SK-N-SH (cell line): ENCODE results near the gene ANXA9. TPM values are rescaled to one million over a fixed set of nuclear protein-coding genes. Genes with fewer than 3 reads are reported as not detected.

ENCODE experiments used
- CTCF ChIA-PET: fragments of 300-600, 350-600 bp; formaldehyde crosslinking; extraction: SDS; loops from one replicate; lab custom pipeline; 2021; lab: Yijun Ruan, JAX
- POLR2A ChIA-PET: fragments of 350-600 bp; sonication (Branson Sonifier 250); formaldehyde crosslinking; extraction: SDS; loops from one replicate; lab custom pipeline; 2020; ENCODE audit warnings: antibody characterized with exemption, inconsistent platforms; lab: Yijun Ruan, JAX
- DNase-seq: peaks from one replicate; pipeline ENCODE4 v3.0.0; 2012
- H2AFZ ChIP-seq: fragments of 200-600 bp; sonication (generic); 2 replicates; pipeline ENCODE4 v1.8.1; 2016; ENCODE audit warnings: antibody characterized with exemption, mild to moderate bottlenecking, low read depth
- H3F3A ChIP-seq: fragments of 200-600 bp; sonication (generic); replicated peaks from 2 replicates; pipeline ENCODE3; 2016; ENCODE audit warnings: antibody characterized with exemption, mild to moderate bottlenecking; ENCODE audit not compliant: insufficient read depth
- H3K27ac ChIP-seq, 2 experiments: fragments of 200-500 bp in 1 of 2; fragments of 200-600 bp in 1 of 2; sonication (Bioruptor generic) in 1 of 2; sonication (generic), shearing (Covaris generic) in 1 of 2; 2 replicates each; pipeline versions ENCODE4 v1.5.1 to v1.6.1; 2014 to 2016; ENCODE audit warnings: low read depth in 2 of 2, inconsistent platforms in 1 of 2, low read length in 1 of 2, mild to moderate bottlenecking in 1 of 2, mixed read lengths in 1 of 2
- H3K27me3 ChIP-seq: fragments of 200-600 bp; sonication (generic), shearing (Covaris generic); 2 replicates; pipeline ENCODE4 v1.6.1; 2016; ENCODE audit warnings: mixed run types; ENCODE audit not compliant: insufficient read depth
- H3K36me3 ChIP-seq, 2 experiments: fragments of 200-500 bp in 1 of 2; fragments of 200-600 bp in 1 of 2; sonication (Bioruptor generic) in 1 of 2; sonication (generic) in 1 of 2; replicated peaks in 1 of 2; 2 replicates each; pipeline versions ENCODE3 to v1.5.1; 2014 to 2016; ENCODE audit warnings: low read length in 1 of 2, mild to moderate bottlenecking in 1 of 2; ENCODE audit not compliant: insufficient read depth in 2 of 2, control insufficient read depth in 1 of 2
- H3K4me1 ChIP-seq, 2 experiments: fragments of 200-500 bp in 1 of 2; fragments of 200-600 bp in 1 of 2; sonication (Bioruptor generic) in 1 of 2; sonication (generic), shearing (Covaris generic) in 1 of 2; 2 replicates each; pipeline versions ENCODE4 v1.5.1 to v1.6.1; 2014 to 2016; ENCODE audit warnings: low read depth in 1 of 2, low read length in 1 of 2, mixed run types in 1 of 2; ENCODE audit not compliant: insufficient read depth in 2 of 2, control insufficient read depth in 1 of 2
- H3K4me2 ChIP-seq: fragments of 200-600 bp; sonication (generic), shearing (Covaris generic); 2 replicates; pipeline ENCODE4 v1.6.1; 2017; ENCODE audit warnings: mixed run types
- H3K4me3 ChIP-seq, 2 experiments: fragments of 200-500 bp in 1 of 2; fragments of 200-600 bp in 1 of 2; sonication (Bioruptor generic) in 1 of 2; sonication (generic), shearing (Covaris generic) in 1 of 2; 2 replicates each; pipeline versions ENCODE4 v1.5.1 to v1.8.1; 2014 to 2016; ENCODE audit warnings: low read depth in 2 of 2, inconsistent platforms in 1 of 2, low read length in 1 of 2, mild to moderate bottlenecking in 1 of 2, mixed read lengths in 1 of 2, moderate library complexity in 1 of 2
- H3K79me2 ChIP-seq: fragments of 200-600 bp; sonication (generic); 2 replicates; pipeline ENCODE4 v1.8.1; 2017; ENCODE audit warnings: mild to moderate bottlenecking; ENCODE audit not compliant: insufficient read depth
- H3K9ac ChIP-seq: fragments of 200-600 bp; sonication (generic); 2 replicates; pipeline ENCODE4 v1.6.1; 2017; ENCODE audit warnings: mixed run types
- H3K9me2 ChIP-seq: fragments of 200-600 bp; sonication (generic); 2 replicates; pipeline ENCODE4 v1.6.1; 2017; ENCODE audit warnings: mixed run types
- H3K9me3 ChIP-seq: fragments of 200-600 bp; sonication (generic); 2 replicates; pipeline ENCODE4 v1.6.1; 2017; ENCODE audit warnings: mixed run types, mild to moderate bottlenecking, moderate library complexity
- H4K20me1 ChIP-seq: fragments of 200-600 bp; sonication (generic); 2 replicates; pipeline ENCODE4 v1.6.1; 2017; ENCODE audit warnings: mild to moderate bottlenecking, mixed run types; ENCODE audit not compliant: insufficient read depth
- EP300 ChIP-seq, 2 experiments: IDR thresholded peaks; 2 replicates each; pipeline versions ENCODE4 v1.4.0 to v1.6.1; 2012; ENCODE audit warnings: borderline replicate concordance in 1 of 2, low read depth in 1 of 2, low read length in 1 of 2
- FOSL2 ChIP-seq: IDR thresholded peaks from 2 replicates; pipeline ENCODE4 v1.4.0; 2012; ENCODE audit warnings: low read depth, mild to moderate bottlenecking, moderate library complexity, borderline replicate concordance
- FOXJ3 ChIP-seq: sonication (generic); formaldehyde crosslinking; IDR thresholded peaks from 2 replicates; pipeline ENCODE4 v1.5.1; 2020; ENCODE audit warnings: mild to moderate bottlenecking, missing genetic modification reagents
- JUND ChIP-seq: IDR thresholded peaks from 2 replicates; pipeline ENCODE4 v1.4.0; 2012
- MAX ChIP-seq: IDR thresholded peaks from 2 replicates; pipeline ENCODE4 v1.4.0; 2012; ENCODE audit warnings: low read depth
- MXI1 ChIP-seq: IDR thresholded peaks from 2 replicates; pipeline ENCODE4 v1.6.1; 2012; ENCODE audit warnings: mild to moderate bottlenecking, low read depth, low read length, improper control_type of control experiment
- NRF1 ChIP-seq: IDR thresholded peaks from 2 replicates; pipeline ENCODE4 v1.6.1; 2012; ENCODE audit warnings: low read depth, mild to moderate bottlenecking, low read length
- RXRA ChIP-seq: IDR thresholded peaks from 2 replicates; pipeline ENCODE4 v1.4.0; 2012; ENCODE audit warnings: low read depth, mild to moderate bottlenecking, borderline replicate concordance
- SMC3 ChIP-seq: IDR thresholded peaks from 2 replicates; pipeline ENCODE4 v1.6.1; 2012; ENCODE audit warnings: low read depth, low read length, improper control_type of control experiment
- ZBTB33 ChIP-seq: IDR thresholded peaks from 2 replicates; pipeline ENCODE4 v1.4.0; 2012; ENCODE audit warnings: low read depth, borderline replicate concordance
- WGBS: methylation state at CpG from one replicate; pipeline ENCODE4 v1.1.6; 2017; ENCODE audit warnings: low lambda C conversion rate; 5-methylcytosine and 5-hydroxymethylcytosine counted together
- polyA plus RNA-seq, 3 experiments: library from polyadenylated mRNA; depleted of rRNA; stranded (reverse); fragments of >200 nt; gene quantifications; 2 replicates each; pipeline ENCODE4 v1.2.3, GENCODE V29; 2012
- TF ChIP-seq, protein P1 (sequence below): IDR thresholded peaks from 2 replicates; pipeline ENCODE4; 2012

ANXA9 gene, protein sequence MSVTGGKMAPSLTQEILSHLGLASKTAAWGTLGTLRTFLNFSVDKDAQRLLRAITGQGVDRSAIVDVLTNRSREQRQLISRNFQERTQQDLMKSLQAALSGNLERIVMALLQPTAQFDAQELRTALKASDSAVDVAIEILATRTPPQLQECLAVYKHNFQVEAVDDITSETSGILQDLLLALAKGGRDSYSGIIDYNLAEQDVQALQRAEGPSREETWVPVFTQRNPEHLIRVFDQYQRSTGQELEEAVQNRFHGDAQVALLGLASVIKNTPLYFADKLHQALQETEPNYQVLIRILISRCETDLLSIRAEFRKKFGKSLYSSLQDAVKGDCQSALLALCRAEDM
- polyA plus RNA-seq (2012; rRNA removed): 0.07 and 0.21 TPM in 2 replicates
- polyA plus RNA-seq (2012; cell fraction: cytosol; rRNA removed): 0.05 and 0.16 TPM in 2 replicates
- 0.76 and 0.82 TPM in 2 replicates for polyA plus RNA-seq (2012; cell fraction: nucleus; rRNA removed)

DNA sequence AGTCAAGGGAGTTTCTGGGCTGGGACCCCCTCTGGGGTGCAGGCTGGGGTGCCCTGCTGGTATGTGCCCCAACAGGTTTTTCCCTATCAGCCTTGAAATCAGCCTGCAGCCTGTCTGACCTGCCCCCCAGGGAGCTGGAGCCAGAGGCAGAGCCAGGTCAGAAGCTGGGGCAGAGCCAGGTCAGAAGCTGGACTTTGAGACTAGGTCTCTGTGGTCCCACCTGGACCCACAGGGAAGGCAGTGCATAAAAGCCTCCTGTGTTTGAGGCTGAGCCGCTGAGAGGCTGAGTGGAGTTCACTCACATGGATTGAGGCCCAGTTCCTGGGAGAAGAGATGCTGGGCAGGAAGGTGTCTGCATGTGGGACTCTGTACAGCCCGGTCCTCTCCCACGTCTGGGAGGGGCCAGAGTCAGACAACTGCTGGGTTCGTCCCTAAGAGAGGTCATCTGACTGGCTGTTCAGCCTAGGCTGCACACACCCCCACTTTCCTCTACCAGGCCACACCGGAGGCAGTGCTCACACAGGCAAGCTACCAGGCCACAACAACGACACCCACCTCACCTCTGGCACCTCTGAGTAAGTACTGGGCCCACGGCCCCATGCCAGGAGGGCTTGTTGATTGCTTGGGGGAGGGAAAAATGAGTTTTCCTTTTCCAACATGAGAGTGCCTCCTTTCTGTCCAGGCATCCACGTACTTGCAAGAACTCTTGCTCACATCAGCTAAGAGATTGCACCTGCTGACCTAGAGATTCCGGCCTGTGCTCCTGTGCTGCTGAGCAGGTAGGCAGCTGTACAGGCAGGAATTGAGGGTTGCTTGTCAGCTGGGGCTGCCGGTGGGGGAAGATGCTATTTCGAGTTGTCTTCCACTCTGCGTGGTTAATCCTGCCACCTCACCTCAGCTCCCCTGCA is at the start of gene ANXA9:
TSS of gene ANXA9 (plus strand) at position 488 of the 908 bp plus-strand sequence. CDS start 814 bp downstream, outside the sequence.
- CTCF ChIA-PET: interaction anchor here (0.9 to 17.0 kb wide), 7 partner anchors 8 to 66 kb away, joined by 3 to 371 read pairs (median 3); partner anchors contain the start of genes C1orf56 and MINDY1
- H2AFZ ChIP-seq: no peak within 1 kb of the TSS

More for the DNA sequence above, at the start of gene ANXA9:
- Histone ChIP-seq H3K36me3 (no peaks in the 10 kb centered on the region), H3K27ac (no peak within 1 kb of the TSS), H3K4me2 (no peak within 1 kb of the TSS), H3K4me3 (no peak within 1 kb of the TSS), H3K27me3 (no peaks in the 10 kb centered on the region), H3K9me2 (no peaks in the 10 kb centered on the region), H3F3A (peaks cover 12% of the 10 kb centered on the region), H3K9ac (no peak within 1 kb of the TSS), H3K79me2 (no peaks in the 10 kb centered on the region), H4K20me1 (no peaks in the 10 kb centered on the region), H3K9me3 (no peaks in the 10 kb centered on the region), H3K4me1 (peaks cover 17 to 23% of the 10 kb centered on the region in 2 experiments)
- TF ChIP-seq MXI1 (no peak), SMC3 (no peak), MAX (no peak), ZBTB33 (no peak), EP300 (IDR thresholded peaks at IDR 0.05; ENCODE audit: borderline replicate concordance in 1 of 2, low read depth in 1 of 2, low read length in 1 of 2) (no peak), RXRA (no peak), NRF1 (no peak), JUND (no peak), FOXJ3 (CRISPR knock-in tag) (no peak), FOSL2 (no peak)
- TF ChIP-seq, protein P1, sequence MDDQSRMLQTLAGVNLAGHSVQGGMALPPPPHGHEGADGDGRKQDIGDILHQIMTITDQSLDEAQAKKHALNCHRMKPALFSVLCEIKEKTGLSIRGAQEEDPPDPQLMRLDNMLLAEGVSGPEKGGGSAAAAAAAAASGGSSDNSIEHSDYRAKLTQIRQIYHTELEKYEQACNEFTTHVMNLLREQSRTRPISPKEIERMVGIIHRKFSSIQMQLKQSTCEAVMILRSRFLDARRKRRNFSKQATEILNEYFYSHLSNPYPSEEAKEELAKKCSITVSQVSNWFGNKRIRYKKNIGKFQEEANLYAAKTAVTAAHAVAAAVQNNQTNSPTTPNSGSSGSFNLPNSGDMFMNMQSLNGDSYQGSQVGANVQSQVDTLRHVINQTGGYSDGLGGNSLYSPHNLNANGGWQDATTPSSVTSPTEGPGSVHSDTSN: no peak
- WGBS: 84% methylated on average over 11 of the region's 12 CpGs
- DNase-seq: no peak
- POLR2A ChIA-PET: interaction anchor here (1.7 kb wide), 1 partner anchor 24 kb away, joined by 5 read pairs; the partner anchor contains the start of gene MINDY1
